GM12878 (cell line): ENCODE results near the gene ZBTB8OS. TPM values are rescaled to one million over a fixed set of nuclear protein-coding genes. Genes with fewer than 3 reads are reported as not detected.
A peak's percentile ranks its signal among the peaks of the same experiment; 100 is the strongest.

Source experiments
- ATAC-seq: fragments of 200-7000 bp; cut with Tn5 transposase; 3 replicates; pipeline ENCODE4 v1.9.1; 2020; ENCODE audit warnings: mild to moderate bottlenecking, moderate library complexity
- BruUV-seq: library from RNA; stranded (reverse); fragments of 400-500 nt; replicated peaks from 2 replicates; lab custom pipeline; 2021; lab: Mats Ljungman, UMichigan
- CTCF ChIA-PET: fragments of 300-600 bp; sonication (Branson Sonifier 250); formaldehyde crosslinking; extraction: SDS; loops from one replicate; lab custom pipeline; 2021; ENCODE audit warnings: inconsistent platforms; lab: Yijun Ruan, JAX
- POLR2A ChIA-PET: fragments of 350-600 bp; formaldehyde crosslinking; extraction: SDS; loops from one replicate; lab custom pipeline; 2021; ENCODE audit warnings: inconsistent platforms; lab: Charles Lee
- RAD21 ChIA-PET: fragments of 300-600 bp; sonication (Branson Sonifier 250); formaldehyde crosslinking; loops from one replicate; lab custom pipeline; 2023; ENCODE audit warnings: antibody characterized with exemption; ENCODE audit not compliant: unreplicated experiment; lab: Charles Lee
- SMC1A ChIA-PET: fragments of 300-600 bp; sonication (Branson Sonifier 250); formaldehyde crosslinking; loops from one replicate; lab custom pipeline; 2023; ENCODE audit not compliant: unreplicated experiment, uncharacterized antibody; lab: Charles Lee
- DNase-seq: peaks from one replicate; pipeline ENCODE4 v3.0.0-alpha.2; 2011; ENCODE audit warnings: low read depth, low spot score
- FAIRE-seq: peaks from 3 replicates; lab custom pipeline; 2011; peaks lifted over from hg19 to GRCh38; lab: Jason Lieb, UNC
- H2AFZ ChIP-seq: 2 replicates; pipeline ENCODE4 v1.6.0; 2011; ENCODE audit warnings: low read depth, low read length, control low read depth; ENCODE audit not compliant: control insufficient read depth
- H3K27ac ChIP-seq: 2 replicates; pipeline ENCODE4 v1.5.1; 2011; ENCODE audit warnings: control low read depth; ENCODE audit not compliant: control insufficient read depth, insufficient read depth
- H3K27me3 ChIP-seq, 2 experiments: replicated peaks in 1 of 2; 2 replicates each; pipeline versions ENCODE4 v1.6.0 to v1.6.1; 2011; ENCODE audit warnings: low read length in 1 of 2; ENCODE audit not compliant: control insufficient read depth in 2 of 2, insufficient read depth in 2 of 2
- H3K36me3 ChIP-seq, 2 experiments: 2 replicates each; pipeline ENCODE4 v1.5.1; 2011; ENCODE audit warnings: low read length in 1 of 2; ENCODE audit not compliant: control insufficient read depth in 2 of 2, insufficient read depth in 2 of 2
- H3K4me1 ChIP-seq: 2 replicates; pipeline ENCODE4 v1.6.1; 2011; ENCODE audit warnings: mild to moderate bottlenecking, low read length, moderate library complexity, mixed read lengths; ENCODE audit not compliant: control insufficient read depth, insufficient read depth
- H3K4me2 ChIP-seq: 2 replicates; pipeline ENCODE4 v1.6.0; 2011; ENCODE audit warnings: control low read depth; ENCODE audit not compliant: control insufficient read depth, insufficient read depth
- H3K4me3 ChIP-seq: fragments of 200-600 bp; sonication (generic); 2 replicates; pipeline ENCODE4 v1.5.1; 2016
- H3K79me2 ChIP-seq: 2 replicates; pipeline ENCODE4 v1.6.0; 2011; ENCODE audit warnings: low read length; ENCODE audit not compliant: control insufficient read depth, insufficient read depth
- H3K9ac ChIP-seq: 2 replicates; pipeline ENCODE4 v1.8.0; 2011; ENCODE audit warnings: low read length, control low read depth, mixed read lengths; ENCODE audit not compliant: control insufficient read depth, insufficient read depth
- H3K9me3 ChIP-seq: replicated peaks from 3 replicates; pipeline ENCODE4 v1.5.1; 2011; ENCODE audit warnings: mild to moderate bottlenecking, low read length; ENCODE audit not compliant: control insufficient read depth, insufficient read depth
- H4K20me1 ChIP-seq: 2 replicates; pipeline ENCODE4 v1.6.0; 2011; ENCODE audit not compliant: control insufficient read depth, insufficient read depth
- CREB1 ChIP-seq: IDR thresholded peaks from 2 replicates; pipeline ENCODE4 v1.6.1; 2012; ENCODE audit warnings: low read depth, mild to moderate bottlenecking, inconsistent platforms
- MYC ChIP-seq: IDR thresholded peaks from 2 replicates; pipeline ENCODE4 v1.6.1; 2011; ENCODE audit warnings: mild to moderate bottlenecking, low read length, moderate library complexity, inconsistent platforms; ENCODE audit not compliant: insufficient read depth, insufficient replicate concordance, insufficient read length, severe bottlenecking
- WGBS: methylation state at CpG from one replicate; pipeline ENCODE4 v1.1.6; 2016; ENCODE audit warnings: low lambda C conversion rate; ENCODE audit not compliant: insufficient replicate concordance, insufficient coverage; ENCODE audit errors: missing lambda C conversion rate; 5-methylcytosine and 5-hydroxymethylcytosine counted together
- in situ Hi-C: fragments of 300-500 bp; cut with MboI; formaldehyde crosslinking; loops from 9 replicates; pipeline ENCODE4 v1.14.3; 2018; ENCODE audit warnings: mixed read lengths
- intact Hi-C: fragments of 100-400 bp; cut with micrococcal nuclease; formaldehyde crosslinking; loops from one replicate; pipeline ENCODE4 v1.14.2; 2022; ENCODE audit not compliant: unreplicated experiment
- polyA plus RNA-seq, 11 experiments: library from polyadenylated mRNA; depleted of rRNA in 4 of 11; unstranded in 6 of 11; stranded (reverse) in 5 of 11; fragments of >200 nt; fragmentation: Nextera tagmentation in 4 of 11; fragmentation: Illumina TruSeq in 1 of 11; extraction: Ambion mirVana in 4 of 11; extraction: Trizol in 1 of 11; gene quantifications; 1 replicate in 1 of 11; 2 replicates in 10 of 11; pipeline versions ENCODE4 v1.2.1 to v1.2.3, GENCODE V29; 2011 to 2016; ENCODE audit warnings: inconsistent platforms in 2 of 11, missing spikeins in 2 of 11, low read depth in 1 of 11
- total RNA-seq, 4 experiments: library from RNA; depleted of rRNA in 3 of 4; stranded (reverse); fragments of >200 nt in 3 of 4; fragmentation: Illumina TruSeq in 1 of 4; extraction: Trizol in 1 of 4; gene quantifications; 2 replicates each; pipeline versions ENCODE4 v1.2.1 to v1.2.3, GENCODE V29; 2013 to 2021
- TF ChIP-seq, protein P1 (sequence below): fragments of 450-650 bp; IDR thresholded peaks from 2 replicates; pipeline ENCODE4 v1.6.1; 2016; ENCODE audit warnings: mild to moderate bottlenecking, moderate library complexity, borderline replicate concordance

The ZBTB8OS gene
- total and polyA plus RNA-seq, 10 of the 15 experiments (the other 5 are each of a cell fraction or from before 2014, with no cell fraction given) = 77.8 to 350 (median 139) TPM

DNA sequence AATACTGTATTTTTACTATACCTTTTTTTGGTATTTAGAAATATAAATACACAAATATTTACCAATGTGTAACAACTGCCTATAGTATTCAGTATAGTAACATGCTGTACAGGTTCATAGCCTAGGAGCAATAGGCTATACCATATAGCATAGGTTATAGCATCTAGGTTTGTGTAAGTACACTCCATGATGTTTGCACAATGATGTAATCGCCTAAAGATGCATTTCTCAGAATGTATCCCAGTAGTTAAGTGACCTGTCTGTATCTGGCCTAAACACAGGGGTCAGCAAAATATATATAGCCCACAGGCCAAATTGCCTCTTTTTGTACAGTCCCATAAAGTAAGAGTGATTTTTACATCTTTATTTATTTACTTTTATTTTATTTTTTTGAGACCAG lies 24.2 kb downstream of the ZBTB8OS start:
- Histone ChIP-seq H3K27ac (peak overlapping the region; percentile 89), H3K27me3 (no peaks in the 10 kb centered on the region), H3K79me2 (peaks cover 31% of the 10 kb centered on the region), H2AFZ (no peak overlapping the region), H3K9me3 (no peaks in the 10 kb centered on the region; the same call in 2 of the 3 replicates), H3K4me2 (no peak overlapping the region), H3K9ac (no peak overlapping the region), H3K4me1 (peaks cover 37% of the 10 kb centered on the region)
- intact Hi-C loops = no loop called here
- DNase-seq (no peak), FAIRE-seq (no peak)
- WGBS = 96% methylated on average over 1 of the region's 1 CpG
- ChIA-PET CTCF (no interaction called here), POLR2A (no interaction called here)
- no TSS peak for BruUV-seq
- TF ChIP-seq CREB1 (no peak), MYC (no peak)
- TF ChIP-seq, protein P1, sequence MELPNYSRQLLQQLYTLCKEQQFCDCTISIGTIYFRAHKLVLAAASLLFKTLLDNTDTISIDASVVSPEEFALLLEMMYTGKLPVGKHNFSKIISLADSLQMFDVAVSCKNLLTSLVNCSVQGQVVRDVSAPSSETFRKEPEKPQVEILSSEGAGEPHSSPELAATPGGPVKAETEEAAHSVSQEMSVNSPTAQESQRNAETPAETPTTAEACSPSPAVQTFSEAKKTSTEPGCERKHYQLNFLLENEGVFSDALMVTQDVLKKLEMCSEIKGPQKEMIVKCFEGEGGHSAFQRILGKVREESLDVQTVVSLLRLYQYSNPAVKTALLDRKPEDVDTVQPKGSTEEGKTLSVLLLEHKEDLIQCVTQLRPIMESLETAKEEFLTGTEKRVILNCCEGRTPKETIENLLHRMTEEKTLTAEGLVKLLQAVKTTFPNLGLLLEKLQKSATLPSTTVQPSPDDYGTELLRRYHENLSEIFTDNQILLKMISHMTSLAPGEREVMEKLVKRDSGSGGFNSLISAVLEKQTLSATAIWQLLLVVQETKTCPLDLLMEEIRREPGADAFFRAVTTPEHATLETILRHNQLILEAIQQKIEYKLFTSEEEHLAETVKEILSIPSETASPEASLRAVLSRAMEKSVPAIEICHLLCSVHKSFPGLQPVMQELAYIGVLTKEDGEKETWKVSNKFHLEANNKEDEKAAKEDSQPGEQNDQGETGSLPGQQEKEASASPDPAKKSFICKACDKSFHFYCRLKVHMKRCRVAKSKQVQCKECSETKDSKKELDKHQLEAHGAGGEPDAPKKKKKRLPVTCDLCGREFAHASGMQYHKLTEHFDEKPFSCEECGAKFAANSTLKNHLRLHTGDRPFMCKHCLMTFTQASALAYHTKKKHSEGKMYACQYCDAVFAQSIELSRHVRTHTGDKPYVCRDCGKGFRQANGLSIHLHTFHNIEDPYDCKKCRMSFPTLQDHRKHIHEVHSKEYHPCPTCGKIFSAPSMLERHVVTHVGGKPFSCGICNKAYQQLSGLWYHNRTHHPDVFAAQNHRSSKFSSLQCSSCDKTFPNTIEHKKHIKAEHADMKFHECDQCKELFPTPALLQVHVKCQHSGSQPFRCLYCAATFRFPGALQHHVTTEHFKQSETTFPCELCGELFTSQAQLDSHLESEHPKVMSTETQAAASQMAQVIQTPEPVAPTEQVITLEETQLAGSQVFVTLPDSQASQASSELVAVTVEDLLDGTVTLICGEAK = no peak
- TF ChIP-seq, all 136 proteins: peak for 0
- RAD21 ChIA-PET = no interaction called here
- ATAC-seq = no peak
- in situ Hi-C loops = no loop called here
- no peaks in the 10 kb centered on the region for H4K20me1 ChIP-seq
- H3K36me3 ChIP-seq = peaks cover 0 to 9% of the 10 kb centered on the region in 2 experiments
- SMC1A ChIA-PET = interaction anchor here (1.0 kb wide), 1 partner anchor 26 kb away, joined by 3 read pairs; no protein-coding TSS in a partner anchor
- no peak overlapping the region for H3K4me3 ChIP-seq
